ENCODE results near the gene CEP19.

The CEP19 gene

GRCh38 chr3:196667056-196667825, 44.8 kb downstream of the CEP19 start:
- no peak for FAIRE-seq

GRCh38 chr3:196666001-196666867, 45.8 kb downstream of the CEP19 start:
- DNase-seq (ENCODE audit: insufficient read length, low spot score) (no peak), FAIRE-seq (no peak)

More at GRCh38 chr3:196667056-196667825, 44.8 kb downstream of the CEP19 start:
- DNase-seq (ENCODE audit: insufficient read length, low spot score), result no peak

GRCh38 chr3:196662711-196663571, 49.1 kb downstream of the CEP19 start:
- no peak for DNase-seq (ENCODE audit: insufficient read length, low spot score)
- FAIRE-seq, result no peak

- no peak for DNase-seq (ENCODE audit: insufficient read length, low spot score)
- FAIRE-seq, result no peak
Measured at GRCh38 chr3:196662033-196662432, 50.0 kb downstream of the CEP19 start.

- FAIRE-seq, result no peak
- no peak for DNase-seq (ENCODE audit: insufficient read length, low spot score)
Measured at GRCh38 chr3:196661400-196661799, 50.6 kb downstream of the CEP19 start.

- FAIRE-seq (no peak), DNase-seq (ENCODE audit: insufficient read length, low spot score) (no peak)
Measured at GRCh38 chr3:196660381-196661166, 51.5 kb downstream of the CEP19 start.

GRCh38 chr3:196659901-196660351, 52.1 kb downstream of the CEP19 start:
- DNase-seq (ENCODE audit: insufficient read length, low spot score) (no peak), FAIRE-seq (no peak)

Data from HTR-8/SVneo (cell line).